K562 (cell line): ENCODE measurements around the gene SF3B3. TPM values are rescaled to one million over a fixed set of nuclear protein-coding genes. Genes with fewer than 3 reads are reported as not detected.

ENCODE experiments used
- ATAC-seq: fragments of 200-7000 bp; cut with Tn5 transposase; 3 replicates; pipeline ENCODE4 v1.9.1; 2020; ENCODE audit warnings: moderate library complexity
- BruUV-seq: library from RNA; stranded (reverse); fragments of 400-500 nt; replicated peaks from 2 replicates; lab custom pipeline; 2021; lab: Mats Ljungman, UMichigan
- CTCF ChIA-PET: fragments of 300-600 bp; formaldehyde crosslinking; extraction: SDS; loops from one replicate; lab custom pipeline; 2021; ENCODE audit warnings: low intra/inter-chr PET ratio; lab: Yijun Ruan, JAX
- POLR2A ChIA-PET: fragments of 300-600, 350-650 bp; sonication (Branson Sonifier 250); formaldehyde crosslinking; extraction: SDS; loops from one replicate; lab custom pipeline; 2021; ENCODE audit warnings: antibody characterized with exemption, inconsistent platforms; lab: Yijun Ruan, JAX
- DNase-seq, 4 experiments: peaks; one replicate each; pipeline versions ENCODE4 v3.0.0 to v3.0.0-alpha.2; 2011 to 2018; ENCODE audit warnings: low spot score in 3 of 4, mixed read lengths in 3 of 4; ENCODE audit errors: extremely low read depth in 1 of 4
- FAIRE-seq: peaks from 2 replicates; lab custom pipeline; 2011; peaks lifted over from hg19 to GRCh38; lab: Jason Lieb, UNC
- H2AFZ ChIP-seq: 2 replicates; pipeline ENCODE4 v1.6.0; 2011; ENCODE audit warnings: low read depth, low read length, control low read depth, inconsistent platforms
- H3K27ac ChIP-seq: fragments of 200-600 bp; 3 replicates; pipeline ENCODE4 v1.8.0; 2011; ENCODE audit warnings: low read depth, mild to moderate bottlenecking, control low read depth, inconsistent platforms, low read length, moderate library complexity, mixed read lengths; ENCODE audit errors: extremely low read depth
- H3K27me3 ChIP-seq, 2 experiments: fragments of 300-600 bp in 1 of 2; 2 replicates in 1 of 2; 3 replicates in 1 of 2; pipeline versions ENCODE4 v1.6.0 to v1.8.0; 2011; ENCODE audit warnings: inconsistent platforms in 2 of 2, low read length in 2 of 2, mild to moderate bottlenecking in 1 of 2, mixed read lengths in 1 of 2, moderate library complexity in 1 of 2; ENCODE audit not compliant: control insufficient read depth in 2 of 2, insufficient read depth in 2 of 2
- H3K36me3 ChIP-seq: fragments of 300-600 bp; 3 replicates; pipeline ENCODE4 v1.8.0; 2011; ENCODE audit warnings: mild to moderate bottlenecking, low read length, inconsistent platforms; ENCODE audit not compliant: control insufficient read depth, insufficient read depth
- H3K4me1 ChIP-seq, 2 experiments: fragments of 200-600 bp in 1 of 2; replicated peaks in 1 of 2; 2 replicates in 1 of 2; 3 replicates in 1 of 2; pipeline versions ENCODE4 v1.5.1 to v1.8.0; 2011; ENCODE audit warnings: inconsistent platforms in 2 of 2, low read length in 2 of 2, mild to moderate bottlenecking in 1 of 2, mixed read lengths in 1 of 2, moderate library complexity in 1 of 2; ENCODE audit not compliant: control insufficient read depth in 2 of 2, insufficient read depth in 2 of 2
- H3K4me2 ChIP-seq: 2 replicates; pipeline ENCODE4 v1.6.1; 2011; ENCODE audit warnings: low read length, control low read depth, inconsistent platforms, mixed read lengths; ENCODE audit not compliant: insufficient read depth
- H3K4me3 ChIP-seq: fragments of 200-600 bp; sonication (generic), shearing (Covaris generic); 2 replicates; pipeline ENCODE4 v1.5.1; 2016; ENCODE audit warnings: control low read depth, inconsistent platforms
- H3K79me2 ChIP-seq: fragments of 200-600 bp; 3 replicates; pipeline ENCODE4 v1.8.0; 2011; ENCODE audit warnings: low read length, inconsistent platforms; ENCODE audit not compliant: control insufficient read depth, insufficient read depth
- H3K9ac ChIP-seq, 2 experiments: 2 replicates each; pipeline versions ENCODE4 v1.6.0 to v1.6.1; 2011; ENCODE audit warnings: low read depth in 2 of 2, low read length in 2 of 2, control low read depth in 1 of 2, inconsistent platforms in 1 of 2, mild to moderate bottlenecking in 1 of 2, mixed read lengths in 1 of 2; ENCODE audit not compliant: insufficient read depth in 1 of 2
- H3K9me1 ChIP-seq: one replicate; pipeline ENCODE4 v1.6.0; 2011; ENCODE audit warnings: inconsistent platforms, mild to moderate bottlenecking, low read length, moderate library complexity; ENCODE audit not compliant: control insufficient read depth, insufficient read depth
- H3K9me3 ChIP-seq: replicated peaks from 2 replicates; pipeline ENCODE4 v1.5.1; 2011; ENCODE audit warnings: low read depth, low read length, inconsistent platforms; ENCODE audit not compliant: control insufficient read depth, insufficient read depth
- H4K20me1 ChIP-seq: replicated peaks from 2 replicates; pipeline ENCODE4 v1.6.1; 2011; ENCODE audit warnings: low read length, inconsistent platforms, mixed read lengths; ENCODE audit not compliant: control insufficient read depth, insufficient read depth
- CEBPB ChIP-seq: fragments of 450-650 bp; IDR thresholded peaks from 2 replicates; pipeline ENCODE4 v1.6.1; 2016; ENCODE audit warnings: missing genetic modification characterization, missing compliant biosample characterization
- CEBPG ChIP-seq, 3 experiments: fragments of 200-800 bp in 1 of 3; sonication (Bioruptor generic) in 1 of 3; sonication (generic) in 1 of 3; formaldehyde crosslinking in 1 of 3; IDR thresholded peaks in 2 of 3; conservative IDR thresholded peaks in 1 of 3; 2 replicates each; pipeline versions ENCODE4 v1.6.1 to v1.8.0; 2016 to 2022; ENCODE audit warnings: missing compliant biosample characterization in 2 of 3, missing genetic modification characterization in 2 of 3, mild to moderate bottlenecking in 1 of 3, missing genetic modification reagents in 1 of 3
- NCOA2 ChIP-seq, 2 experiments: fragments of 450-650 bp; IDR thresholded peaks; 2 replicates each; pipeline ENCODE4 v1.6.1; 2018; ENCODE audit warnings: mild to moderate bottlenecking in 2 of 2, moderate library complexity in 1 of 2; ENCODE audit not compliant: partially characterized antibody in 2 of 2
- SAFB ChIP-seq: fragments of 200-400 bp; formaldehyde crosslinking; IDR thresholded peaks from 2 replicates; pipeline ENCODE4 v1.6.1; 2017; ENCODE audit warnings: low read depth, low read length, borderline replicate concordance
- ZNF146 ChIP-seq: IDR thresholded peaks from one replicate; pipeline ENCODE4 v1.6.1; 2018; ENCODE audit warnings: missing compliant biosample characterization; ENCODE audit not compliant: unreplicated experiment
- WGBS: fragments of 100-300 bp; shearing (Covaris generic); methylation state at CpG from one replicate; pipeline ENCODE4 v1.1.6; 2016; ENCODE audit warnings: low coverage, mixed read lengths; ENCODE audit not compliant: insufficient coverage; ENCODE audit errors: missing lambda C conversion rate; 5-methylcytosine and 5-hydroxymethylcytosine counted together
- in situ Hi-C: fragments of 300-500 bp; cut with MboI; formaldehyde crosslinking; loops from 4 replicates; pipeline ENCODE4 v1.15.0; 2018; ENCODE audit warnings: inconsistent platforms, mixed read lengths
- intact Hi-C: fragments of 100-400 bp; cut with micrococcal nuclease; formaldehyde crosslinking; loops from 2 replicates; pipeline ENCODE4 v1.14.2; 2022
- polyA plus RNA-seq, 8 experiments: library from polyadenylated mRNA; depleted of rRNA in 4 of 8; stranded (reverse) in 5 of 8; unstranded in 3 of 8; fragments of >200 nt; fragmentation: Nextera tagmentation in 2 of 8; fragmentation: Illumina TruSeq in 1 of 8; extraction: Ambion mirVana in 2 of 8; extraction: Trizol in 1 of 8; gene quantifications; 2 replicates each; pipeline versions ENCODE4 v1.2.1 to v1.2.3, GENCODE V29; 2011 to 2014; ENCODE audit warnings: inconsistent platforms in 1 of 8, missing spikeins in 1 of 8
- total RNA-seq, 7 experiments: library from RNA; depleted of rRNA in 6 of 7; stranded (reverse); fragments of >200 nt in 6 of 7; fragmentation: Illumina TruSeq in 2 of 7; extraction: Trizol in 2 of 7; gene quantifications; 2 replicates each; pipeline versions ENCODE4 v1.2.1 to v1.2.3, GENCODE V29; 2011 to 2021; ENCODE audit warnings: low replicate concordance in 1 of 7

Gene SF3B3
- total and polyA plus RNA-seq, 9 of the 15 experiments (the other 6 are each of a cell fraction or from before 2014, with no cell fraction given): 98.9 to 546 (median 221) TPM

DNA sequence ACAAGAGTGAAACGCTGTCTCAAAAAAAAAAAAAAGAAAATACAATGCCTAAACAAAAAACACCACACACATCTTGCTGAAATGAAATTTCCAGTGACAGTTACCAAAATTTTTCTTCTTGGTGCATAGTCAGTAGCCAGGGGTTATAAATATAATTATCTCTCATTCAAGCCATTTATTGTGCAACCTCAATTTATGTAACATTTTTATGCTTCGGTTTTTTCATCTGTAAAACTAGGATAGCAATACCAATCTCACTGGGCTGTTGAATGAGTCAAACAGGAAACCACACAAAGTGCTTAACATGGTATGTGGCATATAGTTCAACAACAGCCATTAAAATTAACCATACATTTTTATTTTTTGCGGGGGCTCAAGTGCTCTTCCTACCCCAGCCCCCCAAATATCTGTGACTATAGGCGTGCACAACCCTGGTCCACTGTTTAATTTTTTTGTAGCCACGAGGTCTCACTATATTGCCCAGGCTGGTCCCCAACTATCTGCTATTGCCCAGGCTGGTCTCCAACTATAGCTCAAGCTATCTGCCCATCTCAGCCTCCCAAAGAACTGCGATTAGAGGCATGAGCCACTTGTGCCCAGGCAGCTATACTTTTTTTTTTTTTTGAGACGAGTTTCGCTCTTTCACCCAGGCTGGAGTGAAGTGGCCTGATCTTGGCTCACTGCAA lies 2.9 kb upstream of the SF3B3 start:
- Histone ChIP-seq H3K4me3 (no peak overlapping the region), H3K27me3 (no peaks in the 10 kb centered on the region), H3K36me3 (peaks cover 29% of the 10 kb centered on the region; the same call in 2 of the 3 replicates), H4K20me1 (no peaks in the 10 kb centered on the region; the same call in none of the 2 replicates), H3K9me1 (no peaks in the 10 kb centered on the region), H3K79me2 (peaks cover 44% of the 10 kb centered on the region), H3K9me3 (no peaks in the 10 kb centered on the region), H3K4me2 (no peak overlapping the region), H2AFZ (no peak overlapping the region), H3K4me1 (peaks cover 0 to 12% of the 10 kb centered on the region in 2 experiments; a peak in 4 of 5 replicates), H3K9ac (no peak overlapping the region), H3K27ac (no peak overlapping the region)
- intact Hi-C loops: loop anchor here (5.0 to 10.0 kb wide), 3 partner anchors 123 to 236 kb away; partner anchors contain the start of gene AARS1
- FAIRE-seq: no peak
- DNase-seq: no peak
- BruUV-seq: no TSS peak
- POLR2A ChIA-PET: no interaction called here
- CTCF ChIA-PET: no interaction called here
- whole genome bisulfite sequencing: 77% methylated on average over 8 of the region's 8 CpGs
- TF ChIP-seq CEBPB (peak; percentile 58), CEBPG (CRISPR knock-in tag; IDR thresholded peaks at IDR 0.05) (no peak), CEBPG (tag; conservative IDR thresholded peaks at IDR 0.05 in 1 of 2, IDR thresholded peaks at IDR 0.05 in 1 of 2) (peak; percentile 27 to 47; a peak in 2 of 4 replicates), SAFB (no peak), NCOA2 (IDR thresholded peaks at IDR 0.05; ENCODE audit: partially characterized antibody in 2 of 2) (no peak), ZNF146 (CRISPR knock-in tag) (no peak)
- in situ Hi-C loops: no loop called here
- ATAC-seq: no peak
